Caco-2 (cell line): ENCODE results near the gene IREB2. TPM values are rescaled to one million over a fixed set of nuclear protein-coding genes. Genes with fewer than 3 reads are reported as not detected.
"Not testable (repeated sequence)": the region's sequence is repeated elsewhere in the genome, so short reads cannot be mapped to it uniquely, and the experiment has no call there.

Experiments used
- BruUV-seq: library from RNA; stranded (reverse); fragments of 400-500 nt; replicated peaks from 2 replicates; lab custom pipeline; 2021; lab: Mats Ljungman, UMichigan
- CTCF ChIA-PET: fragments of 300-600 bp; sonication (Branson Sonifier 250); formaldehyde crosslinking; loops from one replicate; lab custom pipeline; 2022; ENCODE audit warnings: antibody characterized with exemption; lab: Charles Lee
- POLR2A ChIA-PET: fragments of 300-600 bp; sonication (Branson Sonifier 250); formaldehyde crosslinking; loops from one replicate; lab custom pipeline; 2022; ENCODE audit warnings: antibody characterized with exemption; lab: Charles Lee
- DNase-seq, 2 experiments: peaks; one replicate each; pipeline versions ENCODE4 v3.0.0 to v3.0.0-alpha.2; 2020 to 2022
- H3K27me3 ChIP-seq: replicated peaks from 2 replicates; pipeline ENCODE4 v1.6.0; 2011; ENCODE audit warnings: low read length; ENCODE audit not compliant: control insufficient read depth, insufficient read depth
- H3K36me3 ChIP-seq: 2 replicates; pipeline ENCODE4 v1.5.1; 2011; ENCODE audit warnings: low read length; ENCODE audit not compliant: control insufficient read depth, insufficient read depth
- H3K4me1 ChIP-seq: fragments of 250-450 bp; sonication (Bioruptor Pico); 2 replicates; pipeline ENCODE4 v1.5.1; 2020; ENCODE audit warnings: mild to moderate bottlenecking
- H3K4me3 ChIP-seq: 2 replicates; pipeline ENCODE4 v1.5.1; 2011; ENCODE audit warnings: low read depth, mild to moderate bottlenecking, control low read depth, low read length
- H3K9me3 ChIP-seq: fragments of 250-450 bp; sonication (Bioruptor Pico); 2 replicates; pipeline ENCODE4 v1.5.1; 2020; ENCODE audit warnings: mild to moderate bottlenecking, moderate library complexity
- H3K27ac Mint-ChIP-seq: one replicate; pipeline ENCODE4 v1.8.0; 2022; ENCODE audit warnings: mixed read lengths; ENCODE audit not compliant: unreplicated experiment
- H3K27me3 Mint-ChIP-seq: one replicate; pipeline ENCODE4 v1.8.0; 2022; ENCODE audit warnings: mixed read lengths; ENCODE audit not compliant: insufficient read depth, unreplicated experiment
- H3K36me3 Mint-ChIP-seq: one replicate; pipeline ENCODE4 v1.8.0; 2022; ENCODE audit warnings: mild to moderate bottlenecking, mixed read lengths; ENCODE audit not compliant: insufficient read depth, unreplicated experiment
- H3K4me1 Mint-ChIP-seq: one replicate; pipeline ENCODE4 v1.8.0; 2022; ENCODE audit warnings: low read depth, mixed read lengths; ENCODE audit not compliant: unreplicated experiment
- H3K4me3 Mint-ChIP-seq: one replicate; pipeline ENCODE4 v1.8.0; 2022; ENCODE audit warnings: mild to moderate bottlenecking, moderate library complexity, mixed read lengths; ENCODE audit not compliant: unreplicated experiment
- H3K9me3 Mint-ChIP-seq: one replicate; pipeline ENCODE4 v1.8.0; 2022; ENCODE audit warnings: mixed read lengths; ENCODE audit not compliant: unreplicated experiment
- CTCF ChIP-seq, 2 experiments: fragments of 200-600 bp in 1 of 2; IDR thresholded peaks; 1 replicate in 1 of 2; 2 replicates in 1 of 2; pipeline versions ENCODE4 v1.5.1 to v1.8.0; 2011 to 2022; ENCODE audit warnings: antibody characterized with exemption in 1 of 2, control low read depth in 1 of 2, inconsistent platforms in 1 of 2, low read depth in 1 of 2, low read length in 1 of 2, mild to moderate bottlenecking in 1 of 2, moderate library complexity in 1 of 2; ENCODE audit not compliant: insufficient read depth in 1 of 2, severe bottlenecking in 1 of 2, unreplicated experiment in 1 of 2
- intact Hi-C: fragments of 100-400 bp; cut with micrococcal nuclease; formaldehyde crosslinking; loops from one replicate; pipeline ENCODE4 v1.10.0; 2022; ENCODE audit not compliant: unreplicated experiment
- total RNA-seq: library from RNA; stranded (reverse); gene quantifications from 2 replicates; pipeline ENCODE4 v1.2.3, GENCODE V29; 2022

The IREB2 gene
- total RNA-seq, 1 experiment from 2014 or later, result 77.6 TPM

GRCh38 chr15:78432664-78433063 is 5.4 kb upstream of the IREB2 start:
- Histone ChIP-seq H3K36me3 (no peaks in the 10 kb centered on the region), H3K9me3 (no peaks in the 10 kb centered on the region), H3K4me1 (no peaks in the 10 kb centered on the region), H3K4me3 (no peak overlapping the region), H3K27me3 (no peaks in the 10 kb centered on the region)
- no peak for DNase-seq
- ChIA-PET CTCF (no interaction called here), POLR2A (no interaction called here)
- no peak for TF ChIP-seq CTCF (IDR thresholded peaks at IDR 0.05; ENCODE audit: insufficient read depth in 1 of 2, low read depth in 1 of 2, low read length in 1 of 2, severe bottlenecking in 1 of 2, unreplicated experiment in 1 of 2)
- H3K27ac Mint-ChIP-seq, result no peak overlapping the region
- no TSS peak for BruUV-seq
- no peaks in the 10 kb centered on the region for H3K27me3 Mint-ChIP-seq
- intact Hi-C loops, result no loop called here
- H3K36me3 Mint-ChIP-seq, result no peaks in the 10 kb centered on the region
- H3K9me3 Mint-ChIP-seq, result no peaks in the 10 kb centered on the region
- H3K4me3 Mint-ChIP-seq, result no peak overlapping the region
- H3K4me1 Mint-ChIP-seq, result no peaks in the 10 kb centered on the region

- Histone ChIP-seq H3K4me3 (no peak overlapping the region), H3K36me3 (no peaks in the 10 kb centered on the region), H3K27me3 (no peaks in the 10 kb centered on the region), H3K9me3 (no peaks in the 10 kb centered on the region), H3K4me1 (no peaks in the 10 kb centered on the region)
- intact Hi-C loops, result no loop called here
- TF ChIP-seq CTCF (IDR thresholded peaks at IDR 0.05; ENCODE audit: insufficient read depth in 1 of 2, low read depth in 1 of 2, low read length in 1 of 2, severe bottlenecking in 1 of 2, unreplicated experiment in 1 of 2), result no peak
- Mint-ChIP-seq H3K4me3 (no peak overlapping the region), H3K9me3 (no peaks in the 10 kb centered on the region), H3K36me3 (no peaks in the 10 kb centered on the region), H3K27me3 (no peaks in the 10 kb centered on the region), H3K27ac (no peak overlapping the region), H3K4me1 (no peaks in the 10 kb centered on the region)
- no TSS peak for BruUV-seq
- DNase-seq, result no peak
- ChIA-PET CTCF (interaction anchor here (0.7 kb wide), 1 partner anchor 11 kb away, joined by 4 read pairs; no protein-coding TSS in a partner anchor), POLR2A (interaction anchor here (0.7 kb wide), 1 partner anchor 135 kb away, joined by 3 read pairs; the partner anchor contains the start of gene SKIC8)
Measured at GRCh38 chr15:78434134-78434533, 3.9 kb upstream of the IREB2 start.

GRCh38 chr15:78434711-78435110 is 3.3 kb upstream of the IREB2 start:
- H3K4me1 Mint-ChIP-seq, H3K9me3 ChIP-seq, H3K36me3 Mint-ChIP-seq, H3K9me3 Mint-ChIP-seq, DNase-seq, intact Hi-C loops, H3K4me1 ChIP-seq, POLR2A ChIA-PET, H3K4me3 Mint-ChIP-seq, H3K36me3 ChIP-seq, H3K27me3 ChIP-seq, CTCF ChIA-PET, H3K4me3 ChIP-seq, H3K27me3 Mint-ChIP-seq, H3K27ac Mint-ChIP-seq, BruUV-seq: not testable (repeated sequence)
